Measurements from ENCODE around the gene GRM1.
"Not testable (repeated sequence)": the region's sequence is repeated elsewhere in the genome, so short reads cannot be mapped to it uniquely, and the experiment has no call there.

GRM1 gene

DNA sequence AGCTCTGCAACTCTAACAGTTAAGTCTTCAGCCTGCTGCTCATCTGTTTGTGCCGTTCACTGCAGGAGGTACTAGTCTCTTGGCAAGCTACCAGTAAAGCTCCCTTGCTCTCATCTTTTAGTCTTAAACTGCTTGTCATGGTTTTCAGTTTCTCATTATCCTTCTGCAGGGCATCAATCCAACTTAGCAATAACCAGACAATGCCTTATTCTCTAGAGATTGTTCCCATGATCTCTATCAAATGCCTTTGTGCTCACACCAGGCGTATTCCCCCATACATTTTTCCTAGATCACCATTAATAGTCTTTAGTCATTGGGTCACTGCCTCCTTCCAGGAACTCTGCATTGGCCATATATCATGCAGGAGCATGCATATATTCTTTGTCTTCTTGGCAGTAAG, 171.3 kb downstream of the GRM1 start:
- no peak for DNase-seq

GRCh38 chr6:146202570-146202969, 173.7 kb downstream of the GRM1 start:
- no peak for DNase-seq

DNA sequence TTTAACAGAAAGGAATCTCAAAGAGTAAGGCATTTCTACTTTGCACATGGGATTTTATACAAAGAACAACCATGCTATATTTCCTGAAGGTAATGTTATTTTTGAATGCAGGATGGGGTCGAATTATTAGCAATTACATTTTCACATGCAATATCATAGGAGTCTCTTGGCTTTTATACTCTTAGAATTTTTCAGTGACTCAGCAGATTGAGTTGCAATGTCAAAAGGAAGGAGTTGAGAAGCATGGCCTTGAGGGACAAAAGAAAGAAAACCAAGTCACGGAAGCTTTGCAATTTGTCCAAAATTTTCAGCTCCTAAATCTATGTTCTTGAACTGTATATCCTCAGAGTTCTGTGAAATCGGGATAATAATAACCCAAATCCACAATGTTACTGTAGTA, 181.1 kb downstream of the GRM1 start:
- no peak for DNase-seq

- DNase-seq: no peak
Measured at GRCh38 chr6:146210406-146211083, 181.7 kb downstream of the GRM1 start.

GRCh38 chr6:146211646-146212045, 182.8 kb downstream of the GRM1 start:
- DNase-seq: no peak

- no peak for DNase-seq
Measured at GRCh38 chr6:146212781-146213180, 183.9 kb downstream of the GRM1 start.

- DNase-seq: no peak
Measured at GRCh38 chr6:146219101-146219500, 190.2 kb downstream of the GRM1 start.

- DNase-seq: no peak
Measured at GRCh38 chr6:146224449-146224848, 195.6 kb downstream of the GRM1 start.

GRCh38 chr6:146224988-146225387, 196.1 kb downstream of the GRM1 start:
- DNase-seq: no peak

- DNase-seq: no peak
Measured at GRCh38 chr6:146240322-146240721, 211.5 kb downstream of the GRM1 start.

DNA sequence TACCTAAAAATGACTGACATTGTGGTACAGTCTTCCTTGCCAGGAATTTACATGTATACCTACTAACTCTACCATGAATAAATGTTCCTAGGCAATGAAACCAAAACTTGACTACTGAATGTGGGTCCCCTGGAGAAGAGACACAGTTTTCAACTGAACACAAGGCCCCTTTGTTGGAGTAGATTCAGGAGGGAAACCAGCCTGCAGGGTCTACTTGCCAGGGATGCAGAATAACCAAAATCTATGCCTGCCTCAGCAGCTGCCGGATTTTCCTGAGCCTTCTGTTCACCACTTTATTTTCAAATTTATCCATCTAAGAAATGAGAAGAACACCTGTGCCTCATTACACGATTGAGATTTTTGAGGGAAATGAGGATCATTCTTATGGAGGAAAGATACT, 211.9 kb downstream of the GRM1 start:
- no peak for DNase-seq

- DNase-seq: not testable (repeated sequence)
Measured at GRCh38 chr6:146243646-146244045, 214.8 kb downstream of the GRM1 start.

DNA sequence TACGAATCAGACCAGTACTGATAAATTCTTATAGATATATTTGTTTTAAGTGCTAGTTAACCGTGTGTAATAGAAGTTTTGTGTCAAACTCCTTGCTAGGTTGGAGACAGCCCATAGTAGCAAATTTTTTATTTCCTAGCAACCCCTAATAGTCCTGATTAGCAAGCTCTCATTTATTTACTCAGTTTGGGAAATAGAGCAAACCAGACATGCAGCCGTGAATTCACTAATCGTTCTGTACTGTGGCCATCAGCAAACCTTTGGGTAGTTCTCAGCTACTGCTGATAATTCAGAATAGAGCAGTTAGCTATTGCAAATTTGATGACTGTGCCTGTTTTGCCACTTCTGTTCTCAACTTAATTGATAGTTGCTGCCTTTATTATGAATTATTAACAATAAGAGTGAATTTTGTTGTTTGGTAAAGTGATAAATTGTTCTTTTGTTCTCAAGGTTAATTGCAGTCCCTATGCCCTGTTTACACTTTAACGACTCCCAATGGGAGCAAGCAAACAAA, 215.8 kb downstream of the GRM1 start:
- DNase-seq: no peak

DNA sequence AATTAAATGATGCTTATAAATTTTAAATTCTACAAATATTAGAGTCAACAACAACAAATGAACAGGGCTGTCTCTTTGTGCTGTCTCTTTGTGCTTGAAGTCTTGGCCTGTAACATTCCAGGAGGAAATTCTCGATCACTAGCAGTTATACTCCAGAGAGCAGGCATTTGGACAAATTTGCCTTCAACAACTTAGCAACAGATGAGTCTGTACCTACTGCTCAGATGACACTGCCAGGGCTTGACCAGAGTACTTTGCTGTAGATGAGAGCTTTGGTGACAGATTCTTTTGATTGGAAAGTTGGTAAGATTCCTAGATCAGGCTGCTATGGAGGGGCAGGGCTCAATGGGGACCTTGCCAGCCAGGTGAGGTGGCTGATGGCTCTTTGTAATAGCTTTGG, 217.2 kb downstream of the GRM1 start:
- no peak for DNase-seq

DNA sequence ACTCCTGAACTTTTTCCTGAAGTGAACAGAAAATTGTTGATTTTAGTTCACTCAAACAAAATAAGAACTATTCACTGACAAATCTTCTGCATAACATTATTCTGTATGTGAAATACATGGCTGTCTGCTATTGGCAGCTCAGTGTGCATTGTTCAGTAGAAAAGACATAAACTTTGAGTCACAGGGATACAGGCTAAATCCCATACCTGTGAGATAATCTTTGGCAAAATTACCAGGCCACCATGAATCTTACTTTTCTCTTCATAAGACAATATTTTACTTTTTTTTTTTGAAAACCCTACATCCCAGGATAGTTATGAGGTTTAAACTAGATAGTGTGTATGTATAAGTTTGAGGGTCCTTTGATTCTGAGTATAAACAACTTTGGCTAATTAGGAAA, 224.8 kb downstream of the GRM1 start:
- no peak for DNase-seq

GRCh38 chr6:146258206-146258605, 229.3 kb downstream of the GRM1 start:
- DNase-seq: no peak

- no peak for DNase-seq
Measured at GRCh38 chr6:146260886-146261285, 232.0 kb downstream of the GRM1 start.

DNA sequence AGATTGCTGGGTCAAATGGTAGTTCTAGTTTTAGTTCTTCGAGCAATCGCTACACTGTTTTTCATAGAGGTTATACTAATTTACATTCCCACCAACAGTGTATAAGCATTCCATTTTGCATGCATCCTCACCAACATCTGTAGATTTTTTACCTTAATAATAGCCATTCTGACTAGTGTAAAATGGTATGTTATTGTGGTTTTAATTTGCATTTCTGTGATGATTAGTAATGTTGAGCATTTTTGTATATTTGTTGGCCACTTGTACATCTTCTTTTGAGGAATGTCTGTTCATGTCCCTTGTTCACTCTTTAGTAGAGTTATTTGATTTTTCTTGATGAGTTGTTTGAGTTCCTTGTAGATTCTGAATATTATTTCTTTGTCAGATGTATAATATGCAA, 236.2 kb downstream of the GRM1 start:
- DNase-seq: no peak

GRCh38 chr6:146267447-146267846, 238.6 kb downstream of the GRM1 start:
- DNase-seq: no peak

- DNase-seq: no peak
Measured at GRCh38 chr6:146267946-146268345, 239.1 kb downstream of the GRM1 start.

DNA sequence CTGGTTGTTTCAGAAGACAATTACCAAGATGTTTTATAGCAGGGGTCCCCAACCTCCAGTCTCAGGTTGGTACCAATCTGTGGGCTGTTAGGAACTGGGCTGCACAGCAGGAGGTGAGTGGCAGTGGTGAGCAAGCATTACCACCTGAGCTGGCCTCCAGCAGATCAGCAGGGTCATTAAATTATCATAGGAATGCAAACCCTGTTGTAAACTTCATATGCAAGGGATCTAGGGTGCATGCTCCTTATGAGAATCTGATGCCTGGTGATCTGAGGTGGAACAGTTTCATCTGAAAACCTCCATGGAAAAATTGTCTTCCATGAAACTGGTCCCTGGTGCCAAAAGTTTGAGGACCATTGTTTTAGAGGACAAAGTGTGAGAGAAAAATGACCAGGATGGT, 240.6 kb downstream of the GRM1 start:
- DNase-seq: no peak

DNA sequence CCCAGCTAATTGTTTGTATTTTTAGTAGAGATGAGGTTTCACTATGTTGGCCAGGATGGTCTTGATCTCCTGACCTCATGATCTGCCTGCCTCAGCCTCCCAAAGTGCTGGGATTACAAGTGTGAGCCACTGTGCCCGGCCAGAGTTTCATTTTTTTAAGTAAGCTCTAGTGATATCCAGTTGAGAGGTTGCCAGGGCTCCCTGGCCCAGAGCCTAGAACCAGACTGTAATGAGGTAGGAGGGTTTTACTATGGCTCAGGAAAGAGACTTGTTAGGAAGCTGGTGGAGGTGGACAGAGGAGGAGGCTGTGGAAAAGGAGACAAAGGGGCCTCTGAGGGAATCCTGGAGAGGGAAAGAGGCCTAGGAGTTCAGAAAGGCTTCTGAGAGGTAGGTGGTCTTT, 242.3 kb downstream of the GRM1 start:
- not testable (repeated sequence) for DNase-seq

- DNase-seq: no peak
Measured at GRCh38 chr6:146273490-146273889, 244.6 kb downstream of the GRM1 start.

DNA sequence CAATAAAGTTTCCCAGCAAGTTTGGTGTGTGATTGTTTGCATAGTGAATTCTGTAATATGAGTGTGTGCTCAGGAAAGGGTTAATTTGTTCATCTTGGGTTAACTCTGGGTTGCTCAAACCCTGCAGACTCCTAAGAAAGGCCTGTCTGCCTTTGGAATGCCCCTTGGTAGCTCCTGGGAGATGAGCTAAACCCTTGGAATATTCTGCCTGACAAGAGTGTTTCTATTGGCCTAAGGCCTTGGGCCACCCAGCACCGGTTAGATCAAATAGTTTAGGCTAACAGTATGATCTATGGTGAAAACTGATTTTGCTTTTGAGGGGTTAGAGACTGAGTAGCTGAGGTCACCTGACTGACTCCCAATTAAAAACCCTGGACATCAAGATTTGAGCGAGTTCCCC, 248.3 kb downstream of the GRM1 start:
- DNase-seq: no peak

- DNase-seq: no peak
Measured at GRCh38 chr6:146281651-146282362, 252.9 kb downstream of the GRM1 start.
